ENCODE data around the gene SGPP2. TPM values are rescaled to one million over a fixed set of nuclear protein-coding genes. Genes with fewer than 3 reads are reported as not detected.
"Not testable (repeated sequence)": the region's sequence is repeated elsewhere in the genome, so short reads cannot be mapped to it uniquely, and the experiment has no call there.

The SGPP2 gene
- total RNA-seq (2014; rRNA removed; shearing (Covaris generic)), result not detected in 2 replicates

DNA sequence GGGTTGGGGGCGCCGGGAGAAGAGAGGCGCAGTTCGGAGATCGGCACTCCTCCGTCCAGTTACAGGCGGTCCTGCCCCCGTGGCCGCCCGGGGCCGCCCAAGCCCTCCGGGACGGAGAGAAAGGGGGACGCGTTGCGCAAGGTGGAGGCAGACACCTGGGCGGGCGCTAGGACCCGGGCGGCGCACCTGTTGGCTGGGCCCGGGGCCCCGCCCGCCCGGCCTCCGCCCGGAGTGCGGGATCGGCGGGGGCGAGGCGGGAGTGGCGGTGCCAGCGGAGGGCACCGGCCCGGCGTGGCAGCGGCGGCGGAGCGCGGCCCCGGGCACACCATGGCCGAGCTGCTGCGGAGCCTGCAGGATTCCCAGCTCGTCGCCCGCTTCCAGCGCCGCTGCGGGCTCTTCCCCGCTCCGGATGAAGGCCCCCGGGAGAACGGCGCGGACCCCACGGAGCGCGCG, at the start of gene SGPP2:
Gene SGPP2, plus strand, starts transcription at position 268 of the 453 bp plus-strand sequence. Its CDS starts 60 bp downstream, at position 328.
- no peak for DNase-seq (ENCODE audit: low spot score)

GRCh38 chr2:222375798-222376197, 48.5 kb upstream of the SGPP2 start:
- DNase-seq (ENCODE audit: low spot score), result no peak

GRCh38 chr2:222380456-222380855, 43.9 kb upstream of the SGPP2 start:
- no peak for DNase-seq (ENCODE audit: low spot score)

DNA sequence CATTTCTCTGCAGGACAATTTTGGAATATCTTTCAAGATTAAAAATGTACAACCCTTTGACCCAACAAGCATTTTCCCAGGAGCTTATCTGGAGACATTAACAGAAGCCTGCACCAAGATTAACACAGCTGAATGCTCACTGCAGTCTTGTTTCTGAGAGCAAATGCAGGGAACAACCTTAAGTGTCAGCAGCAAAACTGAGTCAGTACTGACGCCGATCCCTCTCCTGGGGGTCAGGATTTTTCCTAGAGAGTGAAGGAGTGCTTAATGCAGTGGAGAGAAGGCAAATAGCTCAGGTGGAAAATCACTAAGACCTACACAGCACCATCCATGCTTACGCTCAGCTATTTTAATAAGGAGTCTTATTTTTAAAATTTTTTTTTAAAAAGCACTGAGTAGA, 42.8 kb upstream of the SGPP2 start:
- DNase-seq (ENCODE audit: low spot score), result no peak

DNA sequence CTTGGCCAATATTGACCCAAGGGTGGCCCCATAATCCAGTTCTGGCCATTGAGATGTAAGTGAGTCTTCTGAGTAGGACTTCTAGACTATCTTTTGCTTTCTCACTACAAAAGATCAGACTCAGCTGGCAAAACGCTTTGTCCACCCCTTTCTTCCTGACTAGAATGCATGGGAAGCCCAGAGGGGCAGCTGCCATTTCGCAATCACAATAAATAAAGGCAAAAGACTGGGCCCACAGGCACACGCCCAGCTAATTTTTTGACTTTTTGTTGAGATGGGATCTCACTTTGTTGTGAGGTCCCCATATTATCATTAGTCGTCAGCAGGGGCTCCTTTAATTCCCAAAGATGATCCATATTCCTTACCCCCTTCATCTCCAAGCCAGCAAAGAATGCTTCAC, 41.1 kb upstream of the SGPP2 start:
- no peak for DNase-seq (ENCODE audit: low spot score)

- no peak for DNase-seq (ENCODE audit: low spot score)
Observed at GRCh38 chr2:222391743-222392285, 32.5 kb upstream of the SGPP2 start.

DNA sequence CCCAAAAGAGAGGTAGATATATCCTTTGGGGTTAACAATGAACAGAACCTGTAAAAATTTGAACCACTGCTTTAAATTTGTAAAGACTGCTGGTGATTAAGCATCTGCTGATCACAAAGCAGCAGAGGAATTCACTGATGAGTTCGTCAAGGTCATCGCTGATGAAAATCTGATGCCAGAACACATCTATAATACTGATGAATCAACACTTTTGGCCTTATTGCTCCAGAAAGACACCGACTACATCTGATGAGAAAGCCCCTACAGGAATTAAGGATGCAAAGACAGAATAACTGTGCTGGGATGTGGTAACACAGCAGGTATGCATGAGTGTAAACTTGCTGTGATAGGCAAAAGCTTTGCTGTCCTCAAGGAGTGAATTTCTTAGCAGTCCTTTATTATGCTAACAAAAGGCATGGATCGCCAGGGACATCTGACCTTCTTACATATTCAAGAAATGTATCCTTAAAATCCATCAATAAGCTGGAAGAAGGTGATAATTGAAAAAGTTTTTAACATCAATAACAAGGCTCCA, 30.5 kb upstream of the SGPP2 start:
- DNase-seq (ENCODE audit: low spot score), result no peak

- no peak for DNase-seq (ENCODE audit: low spot score)
Observed at GRCh38 chr2:222398446-222398885, 25.9 kb upstream of the SGPP2 start.

DNA sequence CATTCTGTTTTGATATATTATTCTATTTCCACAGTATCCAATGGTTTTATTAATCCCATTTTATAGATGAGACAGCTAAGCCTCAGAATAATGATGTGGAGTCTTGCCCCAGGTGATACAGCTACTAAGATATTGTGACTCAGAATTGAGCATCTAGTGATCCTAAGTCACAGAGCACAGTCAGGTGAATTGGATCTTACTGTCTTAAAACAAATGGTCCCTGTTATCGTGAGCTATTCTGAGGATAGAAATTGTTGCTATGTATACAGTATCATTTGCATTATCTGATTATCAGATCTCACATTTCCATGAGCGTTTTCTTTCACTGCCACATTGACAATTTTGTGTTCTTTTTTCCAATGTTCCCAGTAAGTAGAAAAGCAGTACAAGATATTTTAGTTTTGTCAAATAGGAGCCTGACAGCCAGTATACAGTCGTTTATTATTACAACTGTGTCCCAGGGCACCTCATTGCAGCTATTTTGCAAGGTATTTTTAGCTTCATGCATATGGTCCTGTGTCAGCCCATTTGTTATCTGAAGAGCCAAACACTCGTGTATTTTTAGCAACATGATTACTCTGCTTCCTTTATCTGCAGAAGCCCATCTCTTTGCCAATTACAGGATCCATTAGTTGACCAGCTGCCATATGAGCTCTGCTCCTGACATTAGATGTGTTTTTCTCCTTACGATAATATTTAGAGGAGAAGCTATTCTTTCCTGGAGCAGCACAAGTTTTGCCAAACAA, 25.1 kb upstream of the SGPP2 start:
- DNase-seq (ENCODE audit: low spot score), result no peak

DNA sequence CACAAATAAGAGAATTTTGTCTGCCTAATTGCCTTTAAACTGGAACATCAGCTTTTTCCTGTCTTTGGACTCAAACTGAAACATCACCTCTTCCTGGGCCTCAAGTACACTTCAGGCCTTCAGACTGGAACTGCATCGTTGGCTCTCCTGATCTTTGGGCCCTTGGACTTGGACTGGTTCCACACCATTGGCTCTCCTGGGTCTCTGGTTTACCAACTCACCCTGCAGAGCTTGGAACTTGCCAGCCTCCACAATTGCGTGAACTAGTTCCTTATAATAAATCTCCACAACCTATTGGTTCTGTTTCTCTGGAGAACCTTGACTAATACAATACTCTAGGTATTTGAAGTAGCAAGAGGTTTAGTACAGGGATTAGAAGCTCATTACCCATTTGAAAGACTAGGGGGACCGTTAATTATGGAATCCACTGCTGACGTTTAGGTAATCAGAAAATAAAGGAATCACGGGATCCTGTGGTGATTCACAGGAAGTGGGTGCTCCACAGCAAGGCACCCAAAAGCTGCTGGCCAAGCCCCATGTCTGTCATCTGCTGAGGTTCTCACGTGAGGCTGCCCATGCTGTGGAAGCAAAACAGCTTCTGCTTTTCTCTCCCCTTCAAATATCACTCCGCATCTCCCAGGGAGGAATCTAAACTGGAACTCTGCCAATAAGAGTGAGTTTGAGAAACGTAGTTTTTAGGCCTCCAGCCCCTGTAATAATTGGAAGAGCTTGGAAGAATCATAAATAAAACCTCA, 20.0 kb upstream of the SGPP2 start:
- DNase-seq (ENCODE audit: low spot score), result peak; percentile 54

DNA sequence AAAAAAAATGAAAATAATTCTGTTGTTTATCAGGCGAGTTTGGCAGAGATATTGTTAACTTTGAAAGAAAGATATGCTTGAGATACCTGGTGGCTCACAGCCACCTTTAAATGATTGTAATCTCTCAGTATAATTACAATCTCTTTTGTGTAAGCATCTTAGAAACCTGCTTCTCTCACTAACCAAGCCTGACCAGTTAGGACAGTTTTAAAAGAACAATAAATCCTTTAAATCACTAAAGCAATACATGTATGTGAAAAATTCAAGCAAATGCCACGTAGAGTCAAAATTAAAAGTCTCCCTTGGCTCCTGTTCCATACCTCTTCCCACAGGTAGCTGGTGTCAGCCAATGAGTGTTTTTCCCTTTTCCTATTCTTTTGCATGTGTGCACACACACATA, 15.7 kb upstream of the SGPP2 start:
- DNase-seq (ENCODE audit: low spot score), result no peak

- DNase-seq (ENCODE audit: low spot score), result peak; percentile 16
Observed at GRCh38 chr2:222410534-222410933, 13.8 kb upstream of the SGPP2 start.

GRCh38 chr2:222412334-222412733, 12.0 kb upstream of the SGPP2 start:
- not testable (repeated sequence) for DNase-seq (ENCODE audit: low spot score)

GRCh38 chr2:222413295-222413911, 10.9 kb upstream of the SGPP2 start:
- DNase-seq (ENCODE audit: low spot score), result no peak

- no peak for DNase-seq (ENCODE audit: low spot score)
Observed at GRCh38 chr2:222418739-222419138, 5.6 kb upstream of the SGPP2 start.

DNA sequence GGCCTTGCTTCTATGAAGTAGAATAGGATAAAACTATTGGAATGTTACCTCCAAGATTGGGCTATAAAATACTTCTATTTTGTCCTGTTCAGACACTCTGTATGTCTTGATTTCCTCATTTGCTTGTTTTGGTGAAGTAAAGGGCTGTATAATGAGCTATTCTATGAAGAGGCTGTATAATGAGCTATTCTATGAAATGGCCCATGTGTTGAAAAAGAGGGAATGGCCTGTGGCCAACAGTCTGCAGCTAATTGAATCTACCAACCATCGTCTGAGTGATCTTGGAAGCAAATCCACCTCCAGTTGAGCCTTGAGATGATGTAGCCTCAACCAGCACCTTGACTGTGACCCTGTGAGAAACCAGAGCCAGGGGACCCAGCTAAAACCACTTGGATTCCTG, 3.8 kb upstream of the SGPP2 start:
- no peak for DNase-seq (ENCODE audit: low spot score)

DNA sequence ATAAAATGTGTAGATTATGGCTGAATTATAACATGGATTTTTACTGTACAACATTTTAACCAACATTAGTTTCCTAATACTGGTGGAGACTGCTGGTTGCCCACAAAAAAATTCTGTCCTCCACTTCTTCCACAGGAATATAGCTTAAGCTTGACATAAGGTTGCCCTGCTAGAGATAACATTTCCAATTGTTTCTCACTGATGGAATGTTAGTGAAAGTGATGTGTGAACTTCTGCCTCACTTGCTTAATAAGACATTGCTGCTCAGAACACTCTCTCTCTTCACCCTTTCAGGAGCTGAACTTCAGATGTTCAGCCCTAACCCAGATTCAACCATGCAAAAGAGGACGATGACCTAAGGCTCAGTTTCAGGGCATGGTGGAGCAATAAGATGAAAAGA, 2.7 kb upstream of the SGPP2 start:
- DNase-seq (ENCODE audit: low spot score), result no peak

- DNase-seq (ENCODE audit: low spot score), result no peak
Observed at GRCh38 chr2:222423186-222423585, 1.2 kb upstream of the SGPP2 start.

DNA sequence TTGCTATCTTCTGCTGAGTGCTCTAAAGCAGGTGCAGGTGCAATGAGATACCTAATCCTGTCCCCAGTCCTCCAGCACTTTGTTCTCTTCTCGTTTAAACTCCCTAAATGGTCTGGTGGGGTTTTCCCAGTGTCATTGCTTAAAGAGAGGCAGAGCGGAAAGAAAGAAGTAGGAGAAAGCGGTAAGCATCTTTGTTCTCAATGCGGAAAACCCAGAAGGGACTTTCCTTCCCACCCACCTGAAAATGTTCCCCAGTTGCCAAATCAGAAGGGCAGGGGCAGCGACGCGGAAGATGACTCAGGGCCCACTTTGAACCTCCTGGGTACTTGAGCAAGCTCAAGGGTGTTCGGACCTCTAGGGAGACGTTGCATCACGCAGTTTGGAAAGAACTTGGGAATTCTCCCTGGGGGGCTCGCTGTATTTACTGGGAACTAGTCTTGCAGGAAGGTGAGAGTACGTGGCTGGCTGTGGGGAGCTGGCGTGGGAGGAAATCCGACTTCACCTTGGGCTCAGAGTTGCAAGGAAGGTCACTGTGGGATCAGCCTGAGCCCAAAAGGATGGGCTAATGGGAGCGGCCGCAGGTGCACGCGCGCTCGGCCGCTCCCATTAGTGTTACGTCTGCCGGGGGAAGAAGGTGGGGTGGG, 589 bp upstream of the SGPP2 start:
- no peak for DNase-seq (ENCODE audit: low spot score)

DNA sequence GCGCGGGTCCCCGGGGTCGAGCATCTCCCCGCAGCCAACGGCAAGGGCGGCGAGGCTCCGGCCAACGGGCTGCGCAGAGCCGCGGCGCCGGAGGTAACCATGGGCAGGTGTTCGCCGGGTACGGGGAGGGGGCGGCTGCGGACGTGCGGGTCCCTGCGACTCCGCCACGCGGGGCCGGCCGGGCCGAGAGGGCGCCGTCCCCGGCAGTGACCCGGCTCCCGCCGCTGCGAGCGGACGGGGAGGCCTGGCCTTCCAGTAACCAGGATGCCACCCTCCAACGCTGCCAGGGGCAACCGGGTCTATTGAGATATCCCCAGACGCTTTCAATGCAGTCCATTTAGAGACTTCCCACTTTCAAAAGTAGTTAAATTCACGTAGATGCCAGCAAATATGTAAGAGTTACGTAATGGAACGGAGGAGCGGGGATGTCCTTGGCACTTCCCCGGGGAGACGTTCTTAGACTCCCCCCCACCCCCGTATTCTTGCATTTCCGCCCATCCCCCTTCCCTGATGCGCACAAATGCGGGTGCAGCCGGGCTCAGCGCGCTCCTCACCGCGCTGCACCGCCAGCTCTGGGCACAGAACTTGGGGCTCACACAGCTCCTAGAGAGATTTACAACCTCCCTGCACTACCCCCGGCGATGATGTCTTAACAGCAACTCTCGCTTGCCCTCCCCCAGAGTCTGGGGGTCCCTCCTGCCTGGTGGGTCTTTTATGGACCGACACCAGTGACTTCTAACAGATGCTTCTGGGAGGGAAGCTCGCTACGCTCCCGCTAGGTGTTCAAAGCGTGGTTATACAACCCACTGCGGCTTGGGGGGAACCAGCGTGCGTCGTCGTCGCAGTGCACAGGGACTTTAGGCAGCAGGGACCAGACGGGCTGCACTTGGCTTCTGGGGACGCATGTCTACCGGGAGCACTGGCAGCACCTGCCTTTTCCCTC, 657 bp downstream of the SGPP2 start:
- no peak for DNase-seq (ENCODE audit: low spot score)

All from A172 (cell line).